Thoracic aorta (tissue), 2 donors: ENCODE data around the gene BDH1. TPM values are rescaled to one million over a fixed set of nuclear protein-coding genes. Genes with fewer than 3 reads are reported as not detected.
"Not testable (repeated sequence)": the region's sequence is repeated elsewhere in the genome, so short reads cannot be mapped to it uniquely, and the experiment has no call there.

Experiments used
- ATAC-seq: fragments of 150-250 bp; one replicate; pipeline ENCODE4 v1.8.0; 2017; ENCODE audit warnings: low read depth; ENCODE audit not compliant: insufficient number of reproducible peaks, low FRiP score
- DNase-seq: peaks from one replicate; pipeline ENCODE4 v3.0.0-alpha.2; 2020; ENCODE audit warnings: low spot score
- H3K27ac ChIP-seq, 2 donors: fragments of 200-600 bp; sonication (generic); 1 replicate in 1 of 2; 2 replicates in 1 of 2; pipeline ENCODE4 v1.5.1; 2016; ENCODE audit warnings: mild to moderate bottlenecking in 2 of 2, moderate library complexity in 2 of 2
- H3K27me3 ChIP-seq: fragments of 200-600 bp; sonication (generic); replicated peaks from 2 replicates; pipeline ENCODE4 v1.6.0; 2016; ENCODE audit warnings: mild to moderate bottlenecking; ENCODE audit not compliant: insufficient read depth
- H3K36me3 ChIP-seq: fragments of 200-600 bp; sonication (generic); one replicate; pipeline ENCODE4 v1.5.1; 2016
- H3K4me1 ChIP-seq, 2 donors: fragments of 200-600 bp; sonication (generic); 1 replicate in 1 of 2; 2 replicates in 1 of 2; pipeline versions ENCODE4 v1.5.1 to v1.6.0; 2016; ENCODE audit warnings: low read depth in 2 of 2, mild to moderate bottlenecking in 1 of 2; ENCODE audit not compliant: control insufficient read depth in 1 of 2
- H3K4me3 ChIP-seq: fragments of 200-600 bp; sonication (generic); 2 replicates; pipeline ENCODE4 v1.5.1; 2016; ENCODE audit warnings: mild to moderate bottlenecking
- H3K9me3 ChIP-seq: fragments of 200-600 bp; sonication (generic); 2 replicates; pipeline ENCODE4 v1.5.1; 2016
- CTCF ChIP-seq: fragments of 200-600 bp; sonication (generic); IDR thresholded peaks from one replicate; pipeline ENCODE4 v1.5.1; 2019; ENCODE audit warnings: antibody characterized with exemption
- total RNA-seq, 2 donors: library from RNA; depleted of rRNA; stranded (reverse); fragments of >200 nt; gene quantifications; one replicate each; pipeline versions ENCODE4 v1.1.0 to v1.2.3, GENCODE V29; 2016

The BDH1 gene
- total RNA-seq, 2 donors from 2014 or later: 5.3 to 15.4 TPM

GRCh38 chr3:197592361-197593045, 36.7 kb upstream of the BDH1 start:
- Histone ChIP-seq H3K4me3 (no peak overlapping the region), H3K27me3 (no peaks in the 10 kb centered on the region), H3K4me1 (no peaks in the 10 kb centered on the region), H3K36me3 (no peaks in the 10 kb centered on the region), H3K9me3 (no peaks in the 10 kb centered on the region), H3K27ac (no peak overlapping the region)
- DNase-seq: no peak
- no peak for TF ChIP-seq CTCF
- ATAC-seq: no peak

DNA sequence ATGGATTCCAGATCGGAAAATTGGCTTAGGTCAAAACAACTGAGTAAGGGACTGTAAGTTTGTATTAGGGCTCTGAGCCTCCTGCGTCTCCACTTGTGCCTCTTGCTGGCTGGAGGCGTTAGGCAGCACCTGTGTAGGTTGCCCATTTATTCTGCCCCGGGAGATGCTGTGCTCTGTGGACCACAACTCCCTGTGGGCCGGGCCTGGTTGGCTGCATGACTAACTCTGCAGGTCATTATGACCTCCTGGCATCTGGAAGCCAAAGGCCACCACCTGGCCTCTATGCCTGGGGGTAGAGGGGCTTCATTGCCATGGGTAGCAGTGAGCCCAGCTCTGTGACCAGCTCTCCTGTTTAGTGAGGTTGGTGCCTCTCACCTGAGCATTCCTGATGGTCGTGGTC, 36.0 kb upstream of the BDH1 start:
- H3K4me3 ChIP-seq: no peak overlapping the region
- H3K4me1 ChIP-seq: no peaks in the 10 kb centered on the region
- no peak for TF ChIP-seq CTCF
- no peaks in the 10 kb centered on the region for H3K27me3 ChIP-seq
- H3K27ac ChIP-seq: no peak overlapping the region
- no peak for DNase-seq
- no peak for ATAC-seq
- no peaks in the 10 kb centered on the region for H3K36me3 ChIP-seq
- no peaks in the 10 kb centered on the region for H3K9me3 ChIP-seq

- no peaks in the 10 kb centered on the region for H3K4me1 ChIP-seq
- no peaks in the 10 kb centered on the region for H3K9me3 ChIP-seq
- no peak for DNase-seq
- H3K27ac ChIP-seq: no peak overlapping the region
- H3K36me3 ChIP-seq: no peaks in the 10 kb centered on the region
- H3K4me3 ChIP-seq: no peak overlapping the region
- TF ChIP-seq CTCF: no peak
- no peak for ATAC-seq
- no peaks in the 10 kb centered on the region for H3K27me3 ChIP-seq
Observed at GRCh38 chr3:197590313-197590962, 34.7 kb upstream of the BDH1 start.

GRCh38 chr3:197589545-197589944, 33.8 kb upstream of the BDH1 start:
- Histone ChIP-seq H3K4me1 (no peaks in the 10 kb centered on the region), H3K27ac (no peak overlapping the region), H3K27me3 (no peaks in the 10 kb centered on the region), H3K9me3 (no peaks in the 10 kb centered on the region), H3K4me3 (no peak overlapping the region), H3K36me3 (no peaks in the 10 kb centered on the region)
- TF ChIP-seq CTCF: no peak
- no peak for DNase-seq
- no peak for ATAC-seq

DNA sequence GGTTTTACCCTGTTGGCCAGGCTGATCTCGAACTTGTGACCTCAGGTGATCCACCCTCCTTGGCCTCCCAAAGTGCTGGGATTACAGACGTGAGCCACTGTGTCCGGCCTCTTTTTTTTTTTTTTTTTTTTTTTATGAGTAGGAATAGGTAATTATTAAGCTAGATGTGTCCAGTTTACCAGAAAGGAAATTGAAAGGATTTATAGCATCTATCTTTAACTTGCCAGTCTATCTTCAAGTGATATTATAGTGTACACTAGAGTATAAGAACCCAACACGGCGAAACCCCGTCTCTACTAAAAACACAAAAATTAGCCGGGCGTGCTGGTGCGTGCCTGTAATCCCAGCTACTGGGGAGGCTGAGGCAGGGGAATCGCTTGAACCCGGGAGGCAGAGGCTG, 31.0 kb upstream of the BDH1 start:
- H3K27me3 ChIP-seq, H3K36me3 ChIP-seq, H3K9me3 ChIP-seq, H3K4me1 ChIP-seq, ATAC-seq, H3K27ac ChIP-seq, DNase-seq, H3K4me3 ChIP-seq: not testable (repeated sequence)
